ENCODE results near the gene KCNK18.

The KCNK18 gene

DNA sequence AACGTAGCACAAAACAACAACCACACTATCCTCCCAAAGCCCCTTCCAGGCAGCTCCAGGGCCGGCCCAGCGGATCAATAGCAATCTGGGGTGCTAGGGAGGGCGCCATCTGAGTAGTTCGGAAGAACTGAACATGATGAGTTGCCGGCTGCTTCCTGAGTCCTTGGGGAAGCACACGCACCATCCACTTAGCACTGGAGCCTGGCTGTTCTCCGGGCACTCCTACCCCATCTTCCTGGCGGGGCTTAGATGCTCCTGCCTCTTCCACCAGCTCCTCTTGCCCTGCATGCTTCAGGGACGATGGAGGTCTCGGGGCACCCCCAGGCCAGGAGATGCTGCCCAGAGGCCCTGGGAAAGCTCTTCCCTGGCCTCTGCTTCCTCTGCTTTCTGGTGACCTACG is at the start of gene KCNK18:
Gene KCNK18 (plus strand): TSS at position 301 of the 400 bp plus-strand sequence. CDS start 0 bp downstream, at position 301.
- Histone ChIP-seq H3K36me3 (ENCODE audit: control insufficient read depth, insufficient read depth, low read length) (no peaks in the 10 kb centered on the region), H3K9ac (ENCODE audit: low read depth, low read length) (no peak within 1 kb of the TSS), H3K27me3 (ENCODE audit: control insufficient read depth, insufficient read depth, low read length) (no peaks in the 10 kb centered on the region), H3K4me1 (ENCODE audit: control insufficient read depth, insufficient read depth, low read length) (no peaks in the 10 kb centered on the region), H3K9me3 (ENCODE audit: control insufficient read depth, insufficient read depth, low read length) (no peaks in the 10 kb centered on the region), H3K4me3 (ENCODE audit: low read depth, low read length) (no peak within 1 kb of the TSS)

- Histone ChIP-seq H3K36me3 (ENCODE audit: control insufficient read depth, insufficient read depth, low read length) (no peaks in the 10 kb centered on the region), H3K9me3 (ENCODE audit: control insufficient read depth, insufficient read depth, low read length) (peaks cover 10% of the 10 kb centered on the region), H3K27me3 (ENCODE audit: control insufficient read depth, insufficient read depth, low read length) (peaks cover 95% of the 10 kb centered on the region), H3K9ac (ENCODE audit: low read depth, low read length) (no peak overlapping the region), H3K4me3 (ENCODE audit: low read depth, low read length) (no peak overlapping the region), H3K4me1 (ENCODE audit: control insufficient read depth, insufficient read depth, low read length) (no peaks in the 10 kb centered on the region)
These were observed 49.0 kb upstream of the KCNK18 start for GRCh38 chr10:117148284-117148683.

DNA sequence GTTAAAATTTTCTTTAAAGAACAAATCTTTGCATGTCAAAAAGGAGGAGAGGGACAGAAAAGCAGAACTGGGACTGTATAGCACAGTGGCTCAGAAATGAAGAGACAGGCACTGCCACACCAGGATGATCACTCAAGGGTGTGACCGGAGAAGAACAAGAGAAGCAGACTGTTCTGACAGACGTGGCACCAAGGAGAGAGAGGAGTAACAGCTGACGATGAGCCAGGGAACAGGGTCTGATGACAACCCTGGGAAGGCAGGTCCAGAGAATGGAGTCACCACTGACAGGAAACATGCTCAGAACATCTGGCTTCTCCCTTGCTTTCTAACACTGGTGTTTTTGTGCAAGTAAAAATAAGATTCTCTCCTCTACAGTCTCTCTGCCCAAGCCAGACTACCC is 44.6 kb upstream of the KCNK18 start:
- Histone ChIP-seq H3K27me3 (ENCODE audit: control insufficient read depth, insufficient read depth, low read length) (peaks cover 96% of the 10 kb centered on the region), H3K4me3 (ENCODE audit: low read depth, low read length) (no peak overlapping the region), H3K9ac (ENCODE audit: low read depth, low read length) (no peak overlapping the region), H3K4me1 (ENCODE audit: control insufficient read depth, insufficient read depth, low read length) (no peaks in the 10 kb centered on the region), H3K9me3 (ENCODE audit: control insufficient read depth, insufficient read depth, low read length) (no peaks in the 10 kb centered on the region), H3K36me3 (ENCODE audit: control insufficient read depth, insufficient read depth, low read length) (no peaks in the 10 kb centered on the region)

DNA sequence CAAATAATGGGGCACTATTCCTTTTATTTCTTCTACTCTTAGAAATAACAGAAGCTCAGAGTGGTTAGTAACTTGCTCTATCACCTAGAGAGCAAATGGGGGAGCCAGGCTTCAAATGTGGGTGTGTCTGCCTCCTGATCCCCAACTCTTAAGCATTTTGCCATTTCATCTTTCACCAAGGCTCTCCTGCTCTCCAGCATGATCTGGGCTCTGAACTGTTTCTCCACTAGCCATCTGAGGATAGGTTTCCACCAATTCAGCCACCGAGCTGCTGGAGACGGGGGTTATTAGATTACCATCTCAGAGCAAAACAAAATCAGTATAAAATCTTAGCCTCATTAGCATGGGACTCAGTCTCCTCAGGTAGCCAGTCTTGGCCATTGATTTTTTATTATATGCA is 39.0 kb upstream of the KCNK18 start:
- Histone ChIP-seq H3K9ac (ENCODE audit: low read depth, low read length) (no peak overlapping the region), H3K4me3 (ENCODE audit: low read depth, low read length) (no peak overlapping the region), H3K36me3 (ENCODE audit: control insufficient read depth, insufficient read depth, low read length) (no peaks in the 10 kb centered on the region), H3K27me3 (ENCODE audit: control insufficient read depth, insufficient read depth, low read length) (peaks cover 96% of the 10 kb centered on the region), H3K9me3 (ENCODE audit: control insufficient read depth, insufficient read depth, low read length) (no peaks in the 10 kb centered on the region), H3K4me1 (ENCODE audit: control insufficient read depth, insufficient read depth, low read length) (peaks cover 21% of the 10 kb centered on the region)

DNA sequence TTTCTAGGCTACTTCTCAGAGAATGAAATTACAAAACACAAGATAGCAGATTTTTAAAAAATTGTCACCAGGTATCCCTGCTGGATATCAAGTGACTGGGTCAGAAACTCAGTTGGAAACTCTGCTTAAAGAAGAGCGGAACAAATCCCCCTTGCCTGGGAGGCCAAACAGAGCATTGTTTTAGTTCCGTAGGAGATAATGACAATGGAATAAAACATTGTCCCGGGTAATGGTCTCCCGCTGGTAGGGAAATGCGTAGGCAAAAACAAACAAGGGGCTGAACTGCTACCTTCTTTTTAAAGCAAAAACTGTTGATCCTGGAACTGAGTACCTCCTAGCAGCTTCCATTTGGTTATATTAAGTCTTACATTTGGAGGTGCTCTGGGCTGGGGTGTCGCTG is 37.9 kb upstream of the KCNK18 start:
- Histone ChIP-seq H3K9ac (ENCODE audit: low read depth, low read length) (no peak overlapping the region), H3K36me3 (ENCODE audit: control insufficient read depth, insufficient read depth, low read length) (no peaks in the 10 kb centered on the region), H3K27me3 (ENCODE audit: control insufficient read depth, insufficient read depth, low read length) (peaks cover 96% of the 10 kb centered on the region), H3K9me3 (ENCODE audit: control insufficient read depth, insufficient read depth, low read length) (no peaks in the 10 kb centered on the region), H3K4me1 (ENCODE audit: control insufficient read depth, insufficient read depth, low read length) (peaks cover 21% of the 10 kb centered on the region), H3K4me3 (ENCODE audit: low read depth, low read length) (no peak overlapping the region)

DNA sequence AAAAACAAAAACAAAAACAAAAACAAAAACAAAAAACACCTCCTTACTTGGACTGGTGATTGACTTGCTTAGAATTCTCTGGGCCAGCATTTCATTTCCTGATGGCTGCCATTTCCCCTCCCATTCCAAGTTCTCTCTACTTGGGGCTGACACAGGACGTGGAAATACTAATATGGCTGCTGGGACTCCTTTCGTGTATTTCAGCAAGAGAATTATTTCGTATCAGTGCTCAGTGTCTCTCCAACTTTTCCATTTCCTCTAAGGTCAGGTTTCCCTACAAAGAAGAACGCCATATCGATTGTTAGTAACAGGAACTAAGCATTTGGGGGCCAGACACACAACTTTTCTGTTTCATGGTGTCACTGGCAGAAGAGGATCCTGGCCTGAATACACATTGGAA is 36.7 kb upstream of the KCNK18 start:
- Histone ChIP-seq H3K9me3 (ENCODE audit: control insufficient read depth, insufficient read depth, low read length) (no peaks in the 10 kb centered on the region), H3K27me3 (ENCODE audit: control insufficient read depth, insufficient read depth, low read length) (peaks cover 96% of the 10 kb centered on the region), H3K4me3 (ENCODE audit: low read depth, low read length) (no peak overlapping the region), H3K4me1 (ENCODE audit: control insufficient read depth, insufficient read depth, low read length) (peaks cover 21% of the 10 kb centered on the region), H3K9ac (ENCODE audit: low read depth, low read length) (no peak overlapping the region), H3K36me3 (ENCODE audit: control insufficient read depth, insufficient read depth, low read length) (no peaks in the 10 kb centered on the region)

DNA sequence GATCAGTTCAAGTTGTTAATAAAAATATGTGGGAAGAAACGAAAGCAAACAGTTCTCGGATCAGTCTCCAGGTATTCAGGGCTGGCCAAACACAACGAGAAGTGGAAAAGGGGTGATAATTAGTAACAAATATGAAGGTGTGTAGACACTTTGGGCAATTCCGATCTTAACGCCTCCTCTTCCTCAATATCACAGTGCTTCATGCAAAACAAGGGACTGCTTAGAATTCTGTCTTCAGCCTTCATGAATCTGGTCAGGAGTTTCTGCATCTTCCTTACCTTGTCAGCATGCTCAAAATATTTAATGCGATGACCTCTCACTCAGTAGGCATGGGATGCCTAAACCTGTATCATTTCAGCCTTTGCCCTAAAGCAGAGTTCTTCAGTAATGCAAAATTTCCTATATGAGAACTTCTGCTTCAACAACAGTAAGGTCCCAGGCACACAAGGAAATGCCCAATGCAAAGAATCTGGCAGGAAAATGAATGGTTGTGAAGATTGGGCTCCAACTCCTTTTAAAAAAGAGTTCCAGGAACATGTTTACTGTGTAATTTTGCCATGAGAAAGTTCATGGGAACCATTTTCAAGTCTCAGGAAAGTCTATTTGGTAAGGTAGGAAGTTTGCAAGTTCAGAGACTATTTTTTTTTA is 35.8 kb upstream of the KCNK18 start:
- no peak overlapping the region for H3K9ac ChIP-seq (ENCODE audit: low read depth, low read length)
- no peaks in the 10 kb centered on the region for H3K36me3 ChIP-seq (ENCODE audit: control insufficient read depth, insufficient read depth, low read length)
- H3K4me1 ChIP-seq (ENCODE audit: control insufficient read depth, insufficient read depth, low read length) = peaks cover 25% of the 10 kb centered on the region
- peak overlapping the region; percentile 15 for H3K4me3 ChIP-seq (ENCODE audit: low read depth, low read length)
- no peaks in the 10 kb centered on the region for H3K9me3 ChIP-seq (ENCODE audit: control insufficient read depth, insufficient read depth, low read length)
- H3K27me3 ChIP-seq (ENCODE audit: control insufficient read depth, insufficient read depth, low read length) = peaks cover 96% of the 10 kb centered on the region

DNA sequence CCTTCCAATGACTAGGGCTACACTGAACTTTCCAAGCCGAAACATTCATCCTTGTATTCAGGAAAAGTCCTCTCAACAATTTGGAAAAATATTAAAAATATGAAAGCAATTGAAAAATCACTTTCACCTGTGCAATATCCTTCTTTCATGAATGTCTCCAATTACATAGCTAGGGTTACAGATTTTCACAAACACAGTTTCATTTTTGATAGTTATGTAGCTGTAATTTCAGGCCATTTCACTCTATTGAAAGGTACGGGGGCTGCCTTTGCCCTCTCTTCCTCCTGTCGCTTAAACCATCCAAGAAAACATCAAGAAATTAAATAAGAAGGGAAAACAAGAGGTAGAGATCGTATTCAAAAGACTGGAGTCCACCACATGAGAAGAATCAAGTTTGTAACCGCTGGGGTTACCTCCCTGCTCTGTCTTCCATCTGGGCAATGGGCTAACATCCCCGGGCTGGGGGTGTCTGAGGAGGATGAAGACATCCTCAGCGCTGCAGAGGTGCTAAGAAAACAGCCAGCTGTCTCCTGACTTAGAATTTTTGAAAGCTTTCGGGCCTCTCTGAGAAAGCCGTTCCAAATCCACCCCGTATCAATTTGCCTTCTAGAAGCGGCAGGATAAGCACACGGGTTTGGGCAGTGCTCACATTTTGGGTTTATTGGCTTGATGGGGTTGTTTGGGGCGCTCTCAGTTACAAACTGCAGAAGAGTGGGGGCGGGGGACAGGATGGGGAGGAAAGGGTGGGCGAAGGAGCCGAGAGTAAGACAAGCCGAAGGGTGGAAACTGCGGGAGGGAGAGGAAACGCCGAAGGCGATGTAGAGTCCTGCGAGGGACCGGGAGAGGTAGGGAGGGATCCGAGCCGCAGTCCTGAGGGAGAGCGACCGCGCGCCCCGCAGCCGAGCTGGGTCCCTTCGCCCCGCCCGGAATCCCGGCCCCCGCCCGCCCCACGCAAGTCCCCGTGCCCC is 34.9 kb upstream of the KCNK18 start:
- H3K4me1 ChIP-seq (ENCODE audit: control insufficient read depth, insufficient read depth, low read length) = peaks cover 25% of the 10 kb centered on the region
- peak overlapping the region; percentile 35 for H3K4me3 ChIP-seq (ENCODE audit: low read depth, low read length)
- H3K36me3 ChIP-seq (ENCODE audit: control insufficient read depth, insufficient read depth, low read length) = no peaks in the 10 kb centered on the region
- H3K27me3 ChIP-seq (ENCODE audit: control insufficient read depth, insufficient read depth, low read length) = peaks cover 96% of the 10 kb centered on the region
- H3K9me3 ChIP-seq (ENCODE audit: control insufficient read depth, insufficient read depth, low read length) = no peaks in the 10 kb centered on the region
- H3K9ac ChIP-seq (ENCODE audit: low read depth, low read length) = no peak overlapping the region

GRCh38 chr10:117163061-117163953 is 34.0 kb upstream of the KCNK18 start:
- no peaks in the 10 kb centered on the region for H3K9me3 ChIP-seq (ENCODE audit: control insufficient read depth, insufficient read depth, low read length)
- peak overlapping the region; percentile 35 for H3K4me3 ChIP-seq (ENCODE audit: low read depth, low read length)
- peaks cover 25% of the 10 kb centered on the region for H3K4me1 ChIP-seq (ENCODE audit: control insufficient read depth, insufficient read depth, low read length)
- H3K9ac ChIP-seq (ENCODE audit: low read depth, low read length) = no peak overlapping the region
- H3K27me3 ChIP-seq (ENCODE audit: control insufficient read depth, insufficient read depth, low read length) = peaks cover 95% of the 10 kb centered on the region
- no peaks in the 10 kb centered on the region for H3K36me3 ChIP-seq (ENCODE audit: control insufficient read depth, insufficient read depth, low read length)

DNA sequence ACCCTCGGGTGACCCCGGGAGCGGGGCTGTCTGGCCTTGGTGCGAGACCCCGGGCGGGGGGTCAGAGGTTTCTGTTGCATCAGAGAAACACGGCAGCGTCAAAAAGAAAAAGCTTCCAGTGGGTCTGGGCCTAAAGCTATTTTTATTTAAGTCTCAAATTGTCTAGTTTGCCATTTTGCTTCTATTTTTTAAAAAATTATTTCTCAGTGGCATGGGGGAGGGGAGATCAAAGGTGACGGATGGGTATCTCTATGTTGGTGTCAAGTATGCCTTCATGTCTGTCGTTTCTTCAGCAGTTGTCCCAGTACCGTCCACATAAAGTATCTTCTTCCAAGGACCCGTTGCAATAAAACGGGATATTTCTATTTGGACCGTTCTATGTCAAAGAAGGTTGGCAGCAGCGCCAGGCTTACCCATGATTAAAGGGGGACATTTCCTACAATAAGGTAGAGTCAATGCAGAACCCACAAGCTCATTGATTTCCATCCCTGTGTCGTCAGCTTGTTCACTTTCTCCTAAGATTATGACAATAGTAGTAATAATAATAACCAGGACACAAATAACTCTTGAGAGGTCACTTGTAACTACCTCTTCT is 33.2 kb upstream of the KCNK18 start:
- Histone ChIP-seq H3K4me1 (ENCODE audit: control insufficient read depth, insufficient read depth, low read length) (peaks cover 19% of the 10 kb centered on the region), H3K9ac (ENCODE audit: low read depth, low read length) (no peak overlapping the region), H3K36me3 (ENCODE audit: control insufficient read depth, insufficient read depth, low read length) (no peaks in the 10 kb centered on the region), H3K27me3 (ENCODE audit: control insufficient read depth, insufficient read depth, low read length) (peaks cover 95% of the 10 kb centered on the region), H3K9me3 (ENCODE audit: control insufficient read depth, insufficient read depth, low read length) (no peaks in the 10 kb centered on the region), H3K4me3 (ENCODE audit: low read depth, low read length) (peak overlapping the region; percentile 35)
